GM23248 (cell line): ENCODE results near the gene SLC38A6.

Experiments used
- EZH2 ChIP-seq: fragments of 200-600 bp; sonication (generic); IDR thresholded peaks from 2 replicates; pipeline ENCODE4 v1.6.1; 2018; ENCODE audit warnings: antibody characterized with exemption, mild to moderate bottlenecking; ENCODE audit not compliant: insufficient read depth, poor library complexity, severe bottlenecking
- EZH2phosphoT487 ChIP-seq: fragments of 200-600 bp; sonication (generic); IDR thresholded peaks from 2 replicates; pipeline ENCODE4 v1.6.1; 2018; ENCODE audit warnings: antibody characterized with exemption, moderate library complexity, mild to moderate bottlenecking, low read depth; ENCODE audit not compliant: insufficient read depth

DNA sequence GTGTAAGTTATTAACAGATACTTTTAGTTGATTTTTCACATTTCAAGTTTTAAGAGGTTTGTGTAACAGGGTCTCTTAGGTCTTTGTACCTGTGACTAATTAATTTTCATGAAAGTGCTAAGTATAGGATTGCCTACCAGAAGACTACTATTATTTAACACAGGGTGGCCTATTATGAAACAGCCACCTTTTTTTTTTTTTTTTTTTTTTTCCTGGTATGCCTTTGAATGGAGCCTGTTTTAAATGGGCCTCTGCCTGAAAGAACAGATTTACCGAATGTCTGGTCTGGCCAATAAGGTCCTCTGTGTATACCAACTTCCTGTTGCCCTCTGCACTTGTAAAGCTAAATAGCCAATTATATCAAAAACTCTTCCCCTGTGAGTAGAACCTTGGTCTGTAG is 62.5 kb downstream of the SLC38A6 start:
- TF ChIP-seq EZH2phosphoT487 (no peak), EZH2 (no peak)
